ENCODE measurements around the gene DNAJC9.
"Not testable (repeated sequence)": the region's sequence is repeated elsewhere in the genome, so short reads cannot be mapped to it uniquely, and the experiment has no call there.

DNAJC9 gene

GRCh38 chr10:73246646-73247508, at the start of gene DNAJC9:
Gene DNAJC9 (minus strand): TSS chr10:73247255. CDS start chr10:73247189, 66 bp downstream.
- DNase-seq: peak; percentile 95

DNA sequence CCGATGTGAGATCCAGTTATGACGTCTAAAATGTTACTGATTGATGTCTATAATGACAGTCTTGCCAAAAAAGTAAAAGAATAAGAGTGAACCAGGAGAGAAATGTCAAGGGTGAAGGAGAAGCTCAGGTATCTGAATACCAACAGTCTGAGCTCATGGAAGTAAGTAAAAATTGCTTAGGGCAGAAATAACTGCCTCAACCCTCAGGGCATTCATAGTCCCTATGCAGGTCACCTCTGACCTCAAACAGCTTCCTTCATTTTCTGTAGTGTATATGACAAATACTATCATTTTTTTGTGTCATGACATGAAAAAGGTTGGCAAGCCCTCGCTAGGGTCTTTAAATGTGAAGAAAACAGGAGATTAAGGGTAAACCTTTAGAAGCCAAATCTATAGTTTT, 46.4 kb upstream of the DNAJC9 start:
- DNase-seq: no peak

GRCh38 chr10:73289958-73290357, 42.9 kb upstream of the DNAJC9 start:
- no peak for DNase-seq

DNA sequence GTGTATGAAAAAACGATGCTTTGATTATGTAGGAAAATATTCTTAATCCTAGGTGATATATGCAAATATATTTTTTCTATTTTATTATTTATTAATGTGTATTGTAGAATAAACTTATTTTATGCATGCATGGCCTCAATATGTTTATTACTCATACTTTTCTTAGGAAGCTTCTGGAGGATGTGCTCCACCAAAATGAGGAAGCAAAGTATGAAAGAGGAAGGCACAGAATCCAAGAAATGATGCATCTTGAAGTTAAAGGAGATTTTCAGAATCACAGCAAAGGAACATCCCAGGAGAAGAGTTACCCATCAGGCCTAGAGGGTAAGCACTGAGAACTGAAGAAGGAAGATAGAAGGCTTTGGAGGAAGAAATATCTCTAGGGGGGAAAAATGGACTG, 40.4 kb upstream of the DNAJC9 start:
- no peak for DNase-seq

- no peak for DNase-seq
Observed at GRCh38 chr10:73281097-73281496, 34.0 kb upstream of the DNAJC9 start.

DNA sequence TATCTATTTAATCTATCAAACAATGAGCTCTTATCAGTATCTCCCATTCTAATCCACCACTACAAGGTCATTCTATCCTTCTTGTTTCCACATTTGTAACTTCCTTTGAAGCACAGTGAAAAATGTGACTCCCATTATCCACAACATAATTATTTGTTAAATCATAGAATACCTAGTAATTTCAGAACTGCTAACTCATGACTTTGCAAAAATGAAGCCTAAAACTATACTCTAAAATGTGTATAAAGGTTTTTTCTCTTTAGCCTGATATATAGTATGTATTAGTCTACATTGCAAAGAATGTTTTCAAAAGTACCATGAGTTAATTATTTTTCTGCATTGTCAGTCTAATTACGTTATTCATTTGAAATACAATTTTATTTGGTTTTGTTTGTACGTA, 17.4 kb upstream of the DNAJC9 start:
- DNase-seq: no peak

DNA sequence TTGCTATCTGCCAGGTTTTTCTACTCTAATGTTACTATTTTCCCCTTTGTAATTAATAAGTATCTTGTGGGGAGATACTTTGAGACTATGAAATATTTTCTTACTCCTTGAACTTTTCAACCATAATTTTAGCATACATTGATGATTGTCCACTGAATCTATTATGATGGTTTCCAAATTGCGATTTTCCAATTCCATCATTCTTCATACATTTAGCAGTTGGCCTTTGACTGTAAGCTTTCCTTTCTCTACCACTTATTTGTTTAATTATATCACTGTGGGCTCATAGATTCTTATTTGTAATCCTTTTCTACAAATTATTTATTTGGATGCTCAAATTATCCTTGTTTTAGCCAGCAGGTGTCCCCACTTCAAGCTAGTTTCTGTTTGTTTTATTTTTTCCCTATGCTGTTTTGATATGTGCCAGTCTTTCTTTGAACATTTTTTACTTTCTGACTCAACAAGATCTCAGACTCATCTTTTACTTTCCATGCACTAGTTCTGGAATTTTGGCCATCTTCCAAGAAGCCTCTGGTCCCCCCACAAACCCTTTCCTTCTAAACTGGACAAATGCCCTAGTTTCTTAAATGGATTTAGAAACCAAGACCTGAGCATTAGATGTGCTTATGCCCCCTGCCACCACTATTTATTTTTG, 16.8 kb upstream of the DNAJC9 start:
- no peak for DNase-seq

- DNase-seq: no peak
Observed at GRCh38 chr10:73262880-73263555, 16.0 kb upstream of the DNAJC9 start.

- DNase-seq: no peak
Observed at GRCh38 chr10:73262105-73262730, 15.2 kb upstream of the DNAJC9 start.

DNA sequence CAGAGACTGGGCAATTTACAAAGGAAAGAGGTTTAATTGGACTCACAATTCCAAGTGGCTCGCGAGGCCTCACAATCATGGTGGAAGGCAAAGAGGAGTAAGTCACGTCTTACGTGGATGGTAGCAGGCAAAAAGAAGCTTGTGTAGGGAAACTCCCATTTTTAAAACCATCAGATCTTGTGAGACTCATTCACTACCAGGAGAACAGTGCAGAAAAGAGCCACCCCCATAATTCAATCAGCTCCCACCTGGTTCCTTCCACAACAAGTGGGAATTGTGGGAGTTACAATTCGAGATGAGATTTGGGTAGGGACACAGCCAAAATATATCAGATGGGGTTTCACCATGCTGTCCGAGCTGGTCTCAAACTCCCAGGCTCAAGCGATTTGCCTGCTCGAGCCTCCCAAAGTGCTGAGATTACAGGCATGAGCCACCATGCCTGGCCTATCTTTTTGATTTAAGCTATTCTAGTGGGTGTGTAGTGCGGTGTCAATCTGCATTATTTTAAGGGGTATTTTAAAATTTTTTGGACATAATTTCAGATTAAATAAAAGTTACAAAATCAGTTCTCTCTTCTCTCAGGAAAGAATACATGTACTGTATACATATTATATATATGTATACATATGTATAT, 14.4 kb upstream of the DNAJC9 start:
- DNase-seq: no peak

- not testable (repeated sequence) for DNase-seq
Observed at GRCh38 chr10:73258612-73259011, 11.6 kb upstream of the DNAJC9 start.

DNA sequence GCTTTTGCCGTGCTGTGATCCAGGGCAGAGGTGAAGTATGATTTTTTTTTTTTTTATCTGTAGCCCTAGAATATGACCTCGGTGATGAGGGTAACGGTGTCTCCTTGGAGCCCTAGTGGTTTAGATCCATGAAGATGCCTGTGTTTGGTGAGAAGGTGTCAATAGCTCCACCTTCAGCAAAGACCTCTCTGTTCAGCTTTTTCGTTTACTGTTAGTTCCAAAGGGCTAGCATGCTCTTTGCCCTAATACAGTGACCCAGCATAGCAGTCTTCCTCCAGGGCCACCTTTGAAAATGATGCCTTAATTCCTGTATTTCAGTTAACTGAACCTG, 6.1 kb upstream of the DNAJC9 start:
- DNase-seq: peak; percentile 31

DNA sequence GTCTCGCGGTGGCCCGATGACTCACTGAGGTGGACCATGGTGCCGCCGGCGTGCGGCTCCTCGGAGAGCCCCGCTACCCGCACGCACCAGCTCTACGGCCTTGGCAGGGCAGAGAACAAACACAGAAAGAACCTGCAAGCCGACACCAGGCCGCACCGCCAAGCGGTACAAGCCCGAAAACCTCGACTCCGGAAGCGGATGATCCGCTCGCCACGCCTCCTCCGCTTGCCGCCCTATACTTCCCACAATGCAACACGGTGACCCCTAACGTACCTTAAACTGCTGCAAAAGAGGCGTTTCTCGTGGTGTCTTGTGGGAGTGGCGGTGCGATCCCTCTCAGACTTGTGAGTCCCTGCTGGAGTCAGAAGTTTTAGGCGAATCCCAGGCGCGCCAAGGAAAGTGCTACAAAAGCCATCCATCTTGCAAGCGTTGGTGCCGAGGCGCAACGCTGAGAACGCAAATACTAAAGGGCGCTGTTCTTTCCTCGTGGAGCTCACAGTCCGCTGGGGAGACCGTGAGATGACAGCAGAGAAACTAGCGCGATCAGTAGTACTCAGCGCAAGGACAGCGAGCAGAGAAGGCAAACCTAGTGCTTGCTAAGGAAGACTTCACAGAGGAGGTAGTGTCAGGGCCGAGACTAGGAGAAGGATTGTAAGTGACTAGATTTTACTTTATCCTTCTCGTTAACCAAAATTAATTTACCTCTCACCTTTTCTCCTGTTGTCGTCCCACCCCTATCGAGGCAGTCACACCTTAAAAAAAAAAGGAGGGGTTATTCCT, 5.6 kb upstream of the DNAJC9 start, which contains the start of gene MRPS16:
TSS of gene MRPS16 (minus strand) at position 200 of the 780 bp plus-strand sequence. CDS start at position 38, 162 bp downstream.
- DNase-seq: peak; percentile 97

DNA sequence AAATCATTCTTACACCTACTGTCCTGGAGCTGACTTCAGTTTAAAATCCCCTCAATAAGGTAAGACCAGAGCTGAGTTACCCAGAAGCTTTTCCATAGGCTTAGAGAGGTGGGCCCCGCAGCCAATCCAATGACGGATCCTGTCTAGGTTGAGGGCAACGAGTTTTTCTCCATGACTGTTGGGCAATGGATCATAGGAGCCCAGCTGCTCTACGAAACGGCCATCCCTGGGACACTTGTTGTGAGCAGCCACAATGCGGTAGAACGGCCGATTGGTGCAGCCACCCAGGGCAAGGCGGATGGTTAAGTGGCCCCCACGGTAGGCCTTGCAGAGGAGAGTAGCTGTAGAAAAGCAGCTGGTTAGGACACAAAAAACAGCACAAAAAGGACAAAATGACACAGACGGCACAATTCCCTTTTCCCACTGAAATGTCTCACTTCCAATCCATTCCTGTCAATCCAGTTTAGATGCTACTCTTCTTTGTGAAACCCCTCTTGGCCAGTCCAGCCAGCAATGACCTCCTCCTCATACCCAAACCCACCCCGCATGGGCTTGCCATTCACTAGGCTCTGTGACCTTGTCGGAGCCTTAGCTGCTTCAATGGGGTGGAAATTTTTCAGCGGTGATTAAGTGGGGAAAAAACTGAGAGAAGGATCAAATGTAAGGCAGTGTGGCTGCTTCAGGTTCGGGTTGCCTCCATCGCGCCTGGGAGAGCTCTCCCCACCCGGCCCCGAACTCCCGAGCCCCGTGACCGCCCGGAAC, 4.8 kb upstream of the DNAJC9 start:
- peak; percentile 43 for DNase-seq

DNA sequence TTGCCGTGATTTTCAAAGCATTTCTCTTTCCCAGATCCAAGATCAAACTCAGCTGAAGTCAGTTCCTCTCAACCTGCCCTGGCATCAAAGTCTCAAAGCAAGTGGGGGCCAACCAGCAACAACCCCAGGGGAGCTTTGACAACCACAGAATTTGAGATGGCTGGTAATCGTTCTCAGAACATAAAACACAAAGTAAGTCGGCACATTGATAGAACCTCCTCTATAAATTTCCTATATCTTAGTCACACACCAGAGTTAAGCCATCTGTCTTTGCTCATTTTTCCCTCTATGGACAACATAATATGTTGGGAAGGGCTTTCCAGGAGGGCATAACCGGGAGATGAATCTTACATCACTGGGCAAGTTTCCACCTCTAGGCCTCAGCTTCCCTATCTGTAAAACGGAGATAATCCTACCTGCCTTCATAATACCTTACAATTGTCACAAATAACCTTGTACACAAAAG, 1.2 kb upstream of the DNAJC9 start:
- DNase-seq: no peak

DNA sequence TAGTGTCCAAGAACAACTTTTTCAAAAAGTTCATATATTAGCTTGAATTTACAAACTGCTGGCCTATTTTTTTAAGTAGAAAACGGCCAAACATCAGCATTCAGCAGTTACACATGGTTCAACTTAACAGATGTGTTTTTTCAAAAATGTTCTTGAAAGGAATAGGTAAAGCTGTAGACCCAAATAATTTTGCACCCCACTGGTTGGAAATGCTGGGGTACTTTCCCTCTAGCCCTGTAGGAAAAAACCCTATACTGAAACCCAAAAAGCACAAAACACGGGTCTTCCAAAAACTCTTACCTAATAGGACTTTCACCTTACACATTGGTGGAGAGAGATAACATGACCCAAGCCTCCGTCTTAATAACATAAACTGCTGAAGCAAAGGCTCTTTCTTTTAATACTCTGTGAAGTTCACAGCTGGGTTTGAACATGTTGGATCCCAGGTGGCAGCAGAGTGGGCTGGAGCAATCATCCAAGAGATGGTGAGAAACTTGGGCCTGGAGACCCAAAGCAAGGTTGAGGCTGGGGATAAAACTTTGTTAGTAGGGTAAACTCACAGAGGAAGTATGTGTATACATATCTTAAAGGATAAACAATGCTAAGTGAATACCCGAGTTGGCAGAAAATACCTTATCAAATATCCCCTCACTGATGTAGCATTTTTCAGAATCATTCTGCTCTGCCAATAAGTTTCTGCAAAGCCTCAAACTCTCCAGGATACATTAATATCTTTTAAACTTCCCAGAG, 629 bp upstream of the DNAJC9 start:
- no peak for DNase-seq

DNA sequence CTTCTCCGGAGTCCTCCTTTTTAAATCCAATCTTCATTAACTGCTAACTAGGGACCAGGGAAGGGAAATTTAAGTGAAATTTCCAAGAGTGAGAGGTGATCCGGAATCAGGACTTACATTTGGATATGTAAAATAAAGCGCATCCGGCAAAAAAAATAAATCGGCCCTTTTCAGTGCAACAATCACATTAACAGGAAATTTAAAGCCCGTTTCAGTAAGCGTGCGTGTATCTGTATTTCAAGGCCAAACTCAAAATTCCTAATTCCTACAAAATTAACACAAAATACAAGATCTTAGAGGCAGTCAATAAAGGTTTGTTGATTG, 771 bp downstream of the DNAJC9 start:
- DNase-seq: peak; percentile 24

- no peak for DNase-seq
Observed at GRCh38 chr10:73244866-73245477, 2.1 kb downstream of the DNAJC9 start.

DNA sequence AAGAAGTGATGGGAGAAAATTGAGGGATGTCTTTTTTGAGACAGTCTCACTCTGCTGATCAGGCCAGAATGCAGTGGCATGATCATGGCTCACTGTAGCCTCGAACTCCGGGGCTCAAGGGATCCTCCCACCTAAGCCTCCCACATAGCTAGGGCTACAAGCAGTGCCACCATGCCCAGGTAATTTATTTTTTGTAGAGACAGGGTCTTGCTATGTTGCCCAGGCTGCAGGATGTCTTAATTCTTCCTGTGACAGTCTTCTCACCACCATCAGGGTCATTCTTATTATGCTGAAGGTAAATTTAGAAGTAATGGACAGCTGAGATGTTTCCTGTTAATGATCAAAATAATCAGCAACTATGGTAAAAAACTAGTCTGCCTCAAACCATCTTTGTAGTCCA, 7.1 kb downstream of the DNAJC9 start:
- no peak for DNase-seq

GRCh38 chr10:73238990-73239566, 8.0 kb downstream of the DNAJC9 start:
- DNase-seq: no peak

Data from NCI-H146 (cell line).